Measurements from ENCODE around the gene P4HA2. TPM values are rescaled to one million over a fixed set of nuclear protein-coding genes. Genes with fewer than 3 reads are reported as not detected.

Gene P4HA2
- total RNA-seq, 1 donor from 2014 or later: 68.7 TPM

GRCh38 chr5:132180134-132180745 is 47.4 kb downstream of the P4HA2 start:
- TF ChIP-seq, protein P1, sequence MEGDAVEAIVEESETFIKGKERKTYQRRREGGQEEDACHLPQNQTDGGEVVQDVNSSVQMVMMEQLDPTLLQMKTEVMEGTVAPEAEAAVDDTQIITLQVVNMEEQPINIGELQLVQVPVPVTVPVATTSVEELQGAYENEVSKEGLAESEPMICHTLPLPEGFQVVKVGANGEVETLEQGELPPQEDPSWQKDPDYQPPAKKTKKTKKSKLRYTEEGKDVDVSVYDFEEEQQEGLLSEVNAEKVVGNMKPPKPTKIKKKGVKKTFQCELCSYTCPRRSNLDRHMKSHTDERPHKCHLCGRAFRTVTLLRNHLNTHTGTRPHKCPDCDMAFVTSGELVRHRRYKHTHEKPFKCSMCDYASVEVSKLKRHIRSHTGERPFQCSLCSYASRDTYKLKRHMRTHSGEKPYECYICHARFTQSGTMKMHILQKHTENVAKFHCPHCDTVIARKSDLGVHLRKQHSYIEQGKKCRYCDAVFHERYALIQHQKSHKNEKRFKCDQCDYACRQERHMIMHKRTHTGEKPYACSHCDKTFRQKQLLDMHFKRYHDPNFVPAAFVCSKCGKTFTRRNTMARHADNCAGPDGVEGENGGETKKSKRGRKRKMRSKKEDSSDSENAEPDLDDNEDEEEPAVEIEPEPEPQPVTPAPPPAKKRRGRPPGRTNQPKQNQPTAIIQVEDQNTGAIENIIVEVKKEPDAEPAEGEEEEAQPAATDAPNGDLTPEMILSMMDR (IDR thresholded peaks at IDR 0.05; ENCODE audit: unreplicated experiment): peak; percentile 85
- no peaks in the 10 kb centered on the region for H3K27me3 Mint-ChIP-seq (ENCODE audit: low read depth)
- H3K9me3 Mint-ChIP-seq: peaks cover 8% of the 10 kb centered on the region
- no peak overlapping the region for H3K4me3 Mint-ChIP-seq
- peaks cover 15% of the 10 kb centered on the region for H3K4me1 Mint-ChIP-seq
- peaks cover 2% of the 10 kb centered on the region for H3K36me3 Mint-ChIP-seq
- H3K27ac Mint-ChIP-seq: peak overlapping the region; percentile 0
- DNase-seq (ENCODE audit: low spot score in 2 of 2, unreplicated experiment in 2 of 2): no peak

DNA sequence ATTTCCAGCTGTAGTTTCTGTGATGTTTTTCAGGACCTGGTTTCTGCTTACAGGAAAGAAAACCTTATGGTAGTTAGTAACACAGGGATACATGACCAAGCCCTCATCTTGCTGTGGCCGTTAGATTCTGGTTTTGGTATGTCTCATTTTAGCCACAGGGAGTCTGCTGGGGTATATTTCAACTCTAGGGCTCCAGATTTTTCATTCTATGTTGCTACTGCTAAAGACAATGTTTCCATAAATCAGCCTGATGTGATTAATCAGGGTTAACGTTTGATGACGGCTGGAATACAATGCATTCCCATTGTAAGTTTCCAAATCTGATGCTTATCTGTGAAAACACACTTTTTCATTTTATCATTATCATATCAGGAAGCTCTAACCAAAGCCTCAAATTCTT is 48.2 kb downstream of the P4HA2 start:
- Mint-ChIP-seq H3K27ac (no peak overlapping the region), H3K9me3 (peaks cover 8% of the 10 kb centered on the region), H3K4me3 (no peak overlapping the region), H3K27me3 (ENCODE audit: low read depth) (no peaks in the 10 kb centered on the region), H3K4me1 (peaks cover 15% of the 10 kb centered on the region), H3K36me3 (peaks cover 2% of the 10 kb centered on the region)
- TF ChIP-seq, protein P1 (IDR thresholded peaks at IDR 0.05; ENCODE audit: unreplicated experiment): no peak
- no peak for DNase-seq (ENCODE audit: low spot score in 2 of 2, unreplicated experiment in 2 of 2)

DNA sequence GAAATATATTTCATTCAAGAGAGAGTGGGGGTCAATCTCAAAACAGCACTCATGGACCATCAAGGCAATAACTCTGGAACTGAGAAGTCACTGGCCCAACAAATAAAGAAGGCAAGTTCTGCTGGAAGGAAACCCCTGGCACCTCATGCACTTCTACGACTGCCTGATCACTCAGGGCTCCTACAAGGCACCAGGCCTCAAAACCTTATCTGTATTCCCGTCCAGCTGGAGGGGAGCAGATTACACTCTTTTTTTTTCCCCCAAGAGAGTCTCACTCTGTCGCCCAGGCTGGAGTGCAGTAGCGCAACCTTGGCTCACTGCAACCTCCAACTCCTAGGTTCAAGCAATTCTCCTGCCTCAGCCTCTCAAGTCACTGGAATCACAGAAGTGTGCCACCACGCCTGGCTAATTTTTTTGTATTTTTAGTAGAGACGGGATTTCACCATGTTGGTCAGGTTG is 49.9 kb downstream of the P4HA2 start:
- TF ChIP-seq, protein P1 (IDR thresholded peaks at IDR 0.05; ENCODE audit: unreplicated experiment): no peak
- no peak for DNase-seq (ENCODE audit: low spot score in 2 of 2, unreplicated experiment in 2 of 2)
- Mint-ChIP-seq H3K27ac (no peak overlapping the region), H3K36me3 (no peaks in the 10 kb centered on the region), H3K27me3 (ENCODE audit: low read depth) (peaks cover 10% of the 10 kb centered on the region), H3K4me1 (peaks cover 15% of the 10 kb centered on the region), H3K4me3 (no peak overlapping the region), H3K9me3 (no peaks in the 10 kb centered on the region)

DNA sequence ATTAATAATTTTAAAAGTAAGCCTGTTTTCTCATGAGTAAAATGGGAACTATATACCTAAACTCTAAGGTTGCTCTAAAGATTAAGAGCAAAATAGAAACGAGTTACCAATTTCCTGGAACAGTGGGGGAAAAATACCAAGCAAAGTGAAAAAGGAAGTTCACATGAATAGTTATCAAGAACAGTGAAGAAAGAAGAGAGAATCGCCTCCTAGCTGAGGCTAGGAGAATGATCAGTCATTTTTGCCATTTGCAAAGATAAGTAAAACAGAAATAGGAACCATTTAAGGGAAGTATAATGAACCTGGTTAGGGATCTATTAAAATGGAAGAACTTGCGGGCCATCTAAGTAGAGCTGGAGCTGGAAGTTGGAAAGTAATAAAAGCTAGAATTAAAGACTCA is 50.7 kb downstream of the P4HA2 start:
- no peak for DNase-seq (ENCODE audit: low spot score in 2 of 2, unreplicated experiment in 2 of 2)
- H3K27ac Mint-ChIP-seq: no peak overlapping the region
- no peak overlapping the region for H3K4me3 Mint-ChIP-seq
- TF ChIP-seq, protein P1 (IDR thresholded peaks at IDR 0.05; ENCODE audit: unreplicated experiment): no peak
- H3K9me3 Mint-ChIP-seq: no peaks in the 10 kb centered on the region
- H3K36me3 Mint-ChIP-seq: no peaks in the 10 kb centered on the region
- peaks cover 9% of the 10 kb centered on the region for H3K4me1 Mint-ChIP-seq
- peaks cover 17% of the 10 kb centered on the region for H3K27me3 Mint-ChIP-seq (ENCODE audit: low read depth)

- Mint-ChIP-seq H3K9me3 (no peaks in the 10 kb centered on the region), H3K4me1 (peaks cover 9% of the 10 kb centered on the region), H3K4me3 (no peak overlapping the region), H3K27me3 (ENCODE audit: low read depth) (peaks cover 21% of the 10 kb centered on the region), H3K27ac (no peak overlapping the region), H3K36me3 (no peaks in the 10 kb centered on the region)
- TF ChIP-seq, protein P1 (IDR thresholded peaks at IDR 0.05; ENCODE audit: unreplicated experiment): no peak
- no peak for DNase-seq (ENCODE audit: low spot score in 2 of 2, unreplicated experiment in 2 of 2)
These were observed 51.1 kb downstream of the P4HA2 start for GRCh38 chr5:132176521-132176945.

Data from mesothelial cell of epicardium (in vitro differentiated cells).